Caco-2 (cell line): ENCODE results near the gene CCT7. TPM values are rescaled to one million over a fixed set of nuclear protein-coding genes. Genes with fewer than 3 reads are reported as not detected.

Experiments
- BruUV-seq: library from RNA; stranded (reverse); fragments of 400-500 nt; replicated peaks from 2 replicates; lab custom pipeline; 2021; lab: Mats Ljungman, UMichigan
- CTCF ChIA-PET: fragments of 300-600 bp; sonication (Branson Sonifier 250); formaldehyde crosslinking; loops from one replicate; lab custom pipeline; 2022; ENCODE audit warnings: antibody characterized with exemption; lab: Charles Lee
- POLR2A ChIA-PET: fragments of 300-600 bp; sonication (Branson Sonifier 250); formaldehyde crosslinking; loops from one replicate; lab custom pipeline; 2022; ENCODE audit warnings: antibody characterized with exemption; lab: Charles Lee
- DNase-seq, 2 experiments: peaks; one replicate each; pipeline versions ENCODE4 v3.0.0 to v3.0.0-alpha.2; 2020 to 2022
- H3K27me3 ChIP-seq: replicated peaks from 2 replicates; pipeline ENCODE4 v1.6.0; 2011; ENCODE audit warnings: low read length; ENCODE audit not compliant: control insufficient read depth, insufficient read depth
- H3K36me3 ChIP-seq: 2 replicates; pipeline ENCODE4 v1.5.1; 2011; ENCODE audit warnings: low read length; ENCODE audit not compliant: control insufficient read depth, insufficient read depth
- H3K4me1 ChIP-seq: fragments of 250-450 bp; sonication (Bioruptor Pico); 2 replicates; pipeline ENCODE4 v1.5.1; 2020; ENCODE audit warnings: mild to moderate bottlenecking
- H3K4me3 ChIP-seq: 2 replicates; pipeline ENCODE4 v1.5.1; 2011; ENCODE audit warnings: low read depth, mild to moderate bottlenecking, control low read depth, low read length
- H3K9me3 ChIP-seq: fragments of 250-450 bp; sonication (Bioruptor Pico); 2 replicates; pipeline ENCODE4 v1.5.1; 2020; ENCODE audit warnings: mild to moderate bottlenecking, moderate library complexity
- H3K27ac Mint-ChIP-seq: one replicate; pipeline ENCODE4 v1.8.0; 2022; ENCODE audit warnings: mixed read lengths; ENCODE audit not compliant: unreplicated experiment
- H3K27me3 Mint-ChIP-seq: one replicate; pipeline ENCODE4 v1.8.0; 2022; ENCODE audit warnings: mixed read lengths; ENCODE audit not compliant: insufficient read depth, unreplicated experiment
- H3K36me3 Mint-ChIP-seq: one replicate; pipeline ENCODE4 v1.8.0; 2022; ENCODE audit warnings: mild to moderate bottlenecking, mixed read lengths; ENCODE audit not compliant: insufficient read depth, unreplicated experiment
- H3K4me1 Mint-ChIP-seq: one replicate; pipeline ENCODE4 v1.8.0; 2022; ENCODE audit warnings: low read depth, mixed read lengths; ENCODE audit not compliant: unreplicated experiment
- H3K4me3 Mint-ChIP-seq: one replicate; pipeline ENCODE4 v1.8.0; 2022; ENCODE audit warnings: mild to moderate bottlenecking, moderate library complexity, mixed read lengths; ENCODE audit not compliant: unreplicated experiment
- H3K9me3 Mint-ChIP-seq: one replicate; pipeline ENCODE4 v1.8.0; 2022; ENCODE audit warnings: mixed read lengths; ENCODE audit not compliant: unreplicated experiment
- CTCF ChIP-seq, 2 experiments: fragments of 200-600 bp in 1 of 2; IDR thresholded peaks; 1 replicate in 1 of 2; 2 replicates in 1 of 2; pipeline versions ENCODE4 v1.5.1 to v1.8.0; 2011 to 2022; ENCODE audit warnings: antibody characterized with exemption in 1 of 2, control low read depth in 1 of 2, inconsistent platforms in 1 of 2, low read depth in 1 of 2, low read length in 1 of 2, mild to moderate bottlenecking in 1 of 2, moderate library complexity in 1 of 2; ENCODE audit not compliant: insufficient read depth in 1 of 2, severe bottlenecking in 1 of 2, unreplicated experiment in 1 of 2
- intact Hi-C: fragments of 100-400 bp; cut with micrococcal nuclease; formaldehyde crosslinking; loops from one replicate; pipeline ENCODE4 v1.10.0; 2022; ENCODE audit not compliant: unreplicated experiment
- total RNA-seq: library from RNA; stranded (reverse); gene quantifications from 2 replicates; pipeline ENCODE4 v1.2.3, GENCODE V29; 2022

CCT7 gene
- total RNA-seq, 1 experiment from 2014 or later = 450 TPM

GRCh38 chr2:73297151-73297559 is 63.0 kb downstream of the CCT7 start:
- H3K4me1 Mint-ChIP-seq = no peaks in the 10 kb centered on the region
- ChIA-PET POLR2A (no interaction called here), CTCF (interaction anchor here (0.7 kb wide), 1 partner anchor 410 kb away, joined by 3 read pairs; the partner anchor contains the start of gene SPR)
- H3K36me3 Mint-ChIP-seq = no peaks in the 10 kb centered on the region
- BruUV-seq = no TSS peak
- Histone ChIP-seq H3K9me3 (no peaks in the 10 kb centered on the region), H3K27me3 (peaks cover 1% of the 10 kb centered on the region), H3K4me3 (no peak overlapping the region), H3K36me3 (no peaks in the 10 kb centered on the region), H3K4me1 (no peaks in the 10 kb centered on the region)
- no peak for DNase-seq
- H3K27me3 Mint-ChIP-seq = peaks cover 22% of the 10 kb centered on the region
- no peak for TF ChIP-seq CTCF (IDR thresholded peaks at IDR 0.05; ENCODE audit: insufficient read depth in 1 of 2, low read depth in 1 of 2, low read length in 1 of 2, severe bottlenecking in 1 of 2, unreplicated experiment in 1 of 2)
- no peak overlapping the region for H3K4me3 Mint-ChIP-seq
- intact Hi-C loops = no loop called here
- no peak overlapping the region for H3K27ac Mint-ChIP-seq
- no peaks in the 10 kb centered on the region for H3K9me3 Mint-ChIP-seq

GRCh38 chr2:73297586-73297985 is 63.5 kb downstream of the CCT7 start:
- Histone ChIP-seq H3K4me1 (no peaks in the 10 kb centered on the region), H3K36me3 (no peaks in the 10 kb centered on the region), H3K27me3 (peaks cover 1% of the 10 kb centered on the region), H3K4me3 (no peak overlapping the region), H3K9me3 (no peaks in the 10 kb centered on the region)
- POLR2A ChIA-PET = no interaction called here
- DNase-seq = no peak
- no peaks in the 10 kb centered on the region for H3K4me1 Mint-ChIP-seq
- intact Hi-C loops = no loop called here
- no peak for TF ChIP-seq CTCF (IDR thresholded peaks at IDR 0.05; ENCODE audit: insufficient read depth in 1 of 2, low read depth in 1 of 2, low read length in 1 of 2, severe bottlenecking in 1 of 2, unreplicated experiment in 1 of 2)
- H3K4me3 Mint-ChIP-seq = no peak overlapping the region
- no TSS peak for BruUV-seq
- H3K36me3 Mint-ChIP-seq = no peaks in the 10 kb centered on the region
- H3K27ac Mint-ChIP-seq = no peak overlapping the region
- H3K9me3 Mint-ChIP-seq = no peaks in the 10 kb centered on the region
- H3K27me3 Mint-ChIP-seq = peaks cover 22% of the 10 kb centered on the region
- CTCF ChIA-PET = interaction anchor here (0.7 kb wide), 1 partner anchor 410 kb away, joined by 3 read pairs; the partner anchor contains the start of gene SPR

- intact Hi-C loops = no loop called here
- Mint-ChIP-seq H3K36me3 (no peaks in the 10 kb centered on the region), H3K27ac (no peak overlapping the region), H3K4me3 (no peak overlapping the region), H3K9me3 (no peaks in the 10 kb centered on the region), H3K4me1 (no peaks in the 10 kb centered on the region), H3K27me3 (peaks cover 18% of the 10 kb centered on the region)
- ChIA-PET POLR2A (no interaction called here), CTCF (no interaction called here)
- Histone ChIP-seq H3K36me3 (no peaks in the 10 kb centered on the region), H3K4me1 (no peaks in the 10 kb centered on the region), H3K9me3 (no peaks in the 10 kb centered on the region), H3K4me3 (no peak overlapping the region), H3K27me3 (peaks cover 1% of the 10 kb centered on the region)
- BruUV-seq = no TSS peak
- no peak for TF ChIP-seq CTCF (IDR thresholded peaks at IDR 0.05; ENCODE audit: insufficient read depth in 1 of 2, low read depth in 1 of 2, low read length in 1 of 2, severe bottlenecking in 1 of 2, unreplicated experiment in 1 of 2)
- no peak for DNase-seq
These were observed 66.8 kb downstream of the CCT7 start for GRCh38 chr2:73300926-73301325.
